HG03175 (cell line): ENCODE measurements around the gene PTBP2.

Experiments
- ATAC-seq: cut with Tn5 transposase; IDR thresholded peaks from one replicate; pipeline ENCODE4 v1.9.1; 2021; ENCODE audit warnings: mild to moderate bottlenecking, moderate library complexity; ENCODE audit not compliant: unreplicated experiment

The PTBP2 gene

DNA sequence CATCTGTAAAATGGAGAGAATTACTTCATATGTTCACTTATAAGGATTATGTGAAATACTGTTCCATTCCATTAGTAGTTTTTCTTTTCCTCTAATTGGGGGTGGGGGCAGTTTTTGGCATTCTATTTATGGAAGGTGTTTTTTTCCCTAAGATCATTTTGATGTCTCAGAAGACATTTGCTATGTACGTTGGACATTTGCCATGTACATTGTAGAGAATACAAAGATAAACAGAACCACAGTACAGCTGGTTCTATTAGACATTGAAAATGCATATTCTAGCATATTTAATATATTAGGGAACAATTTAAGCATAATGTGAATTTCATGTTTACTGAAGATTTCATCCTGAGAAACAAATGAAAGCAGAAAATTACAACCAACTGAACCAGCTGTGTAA lies 98.5 kb downstream of the PTBP2 start:
- ATAC-seq = no peak

GRCh38 chr1:96820671-96821070 lies 99.1 kb downstream of the PTBP2 start:
- ATAC-seq = no peak

DNA sequence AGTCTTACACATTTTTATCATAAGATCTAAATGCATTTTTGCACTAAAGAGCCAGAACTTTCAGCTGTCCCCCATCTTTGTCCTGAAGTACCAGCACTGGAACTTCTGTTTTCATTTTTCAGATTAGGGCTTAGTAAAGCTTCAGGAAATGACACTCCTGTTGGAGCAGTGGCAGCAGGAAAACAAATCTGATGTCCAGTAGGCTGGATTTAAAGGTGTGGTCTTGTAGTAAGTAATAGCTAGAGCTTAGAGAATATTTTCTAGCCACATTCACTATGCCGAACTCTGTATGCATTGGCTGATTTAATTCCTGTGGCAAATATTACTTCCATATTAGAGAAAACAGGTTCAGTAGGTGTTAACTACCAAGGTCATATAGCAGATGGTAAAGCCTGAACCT lies 103.6 kb downstream of the PTBP2 start:
- no peak for ATAC-seq

DNA sequence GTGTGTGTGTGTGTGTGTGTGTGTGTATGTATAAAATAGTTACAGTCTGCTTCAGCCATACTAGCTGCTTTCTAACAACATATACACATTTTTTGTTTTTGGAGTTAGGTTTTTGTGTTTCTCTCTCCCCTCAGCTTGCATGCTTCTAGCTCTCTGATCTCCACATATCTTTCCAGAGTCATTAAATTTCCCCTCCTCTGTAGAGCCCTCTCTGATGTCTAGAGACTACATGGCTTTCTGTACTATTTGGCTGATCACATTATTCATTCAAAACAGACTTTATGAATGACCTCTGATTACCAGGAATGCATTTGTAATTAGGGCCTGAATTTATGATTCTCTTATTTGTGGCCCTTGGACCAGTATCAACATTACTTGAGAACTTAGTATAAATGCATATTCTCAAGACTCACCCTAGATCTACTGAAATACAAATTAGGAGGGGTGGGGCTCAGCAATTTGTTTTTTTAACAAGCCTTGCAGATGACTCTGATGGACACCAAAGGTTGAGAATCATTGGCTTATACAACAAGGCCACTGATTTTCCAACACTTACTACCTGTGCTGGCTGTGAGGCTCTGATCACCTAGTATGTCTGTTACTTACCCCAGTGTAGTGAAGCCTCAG lies 104.5 kb downstream of the PTBP2 start:
- ATAC-seq = no peak

- no peak for ATAC-seq
Measured at GRCh38 chr1:96833376-96833775, 111.8 kb downstream of the PTBP2 start.

DNA sequence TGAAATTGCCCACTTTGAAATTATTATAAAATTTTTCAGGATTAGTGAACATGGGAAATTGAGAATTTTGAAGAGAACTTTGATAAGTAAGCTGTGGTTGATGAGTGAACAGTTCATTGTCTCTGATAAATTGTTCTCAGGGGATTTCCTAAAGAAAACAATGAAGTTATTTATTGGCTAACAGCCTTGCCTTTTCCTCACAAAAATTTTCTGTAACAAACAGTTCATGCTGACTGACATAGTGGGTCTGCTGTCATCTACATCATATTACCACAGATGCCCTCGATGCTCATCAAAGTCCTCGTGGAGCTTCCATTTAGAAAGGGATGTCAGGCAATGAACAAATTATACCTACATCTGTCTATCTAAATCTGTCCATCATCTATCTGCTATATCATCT lies 113.4 kb downstream of the PTBP2 start:
- ATAC-seq = no peak

DNA sequence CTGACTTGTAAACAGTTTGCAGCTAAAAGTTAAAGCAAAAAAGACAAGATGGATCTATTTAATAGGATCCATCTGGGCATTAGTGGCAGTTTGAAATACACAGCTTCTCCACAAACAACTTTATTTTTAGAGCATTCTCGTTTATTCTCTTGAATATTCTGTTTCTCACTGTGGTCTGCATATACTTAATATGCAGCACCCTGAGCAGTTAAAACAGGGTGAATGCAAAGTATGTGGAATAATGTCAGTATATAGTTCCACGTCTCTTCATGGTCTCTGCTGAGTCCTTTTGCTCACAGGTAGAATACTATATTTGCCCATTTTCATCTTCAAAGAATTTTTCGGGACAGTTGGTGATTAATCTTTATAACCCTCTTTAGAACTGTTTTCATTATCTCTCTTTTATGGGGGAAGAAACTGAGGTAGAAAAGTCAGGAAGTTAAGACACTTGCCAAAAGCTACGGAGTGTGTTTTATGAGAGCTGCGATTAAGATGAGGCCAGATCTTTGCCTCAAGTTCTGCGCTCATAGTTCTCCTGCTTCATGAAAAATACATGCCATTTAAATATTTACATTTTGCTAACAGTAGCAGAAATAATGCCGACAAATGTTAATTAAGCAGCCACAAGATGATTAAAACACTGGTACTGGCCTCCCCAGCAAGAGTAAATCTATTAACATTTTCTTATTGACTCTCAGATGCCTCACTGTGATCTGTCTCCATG lies 115.6 kb downstream of the PTBP2 start:
- no peak for ATAC-seq

DNA sequence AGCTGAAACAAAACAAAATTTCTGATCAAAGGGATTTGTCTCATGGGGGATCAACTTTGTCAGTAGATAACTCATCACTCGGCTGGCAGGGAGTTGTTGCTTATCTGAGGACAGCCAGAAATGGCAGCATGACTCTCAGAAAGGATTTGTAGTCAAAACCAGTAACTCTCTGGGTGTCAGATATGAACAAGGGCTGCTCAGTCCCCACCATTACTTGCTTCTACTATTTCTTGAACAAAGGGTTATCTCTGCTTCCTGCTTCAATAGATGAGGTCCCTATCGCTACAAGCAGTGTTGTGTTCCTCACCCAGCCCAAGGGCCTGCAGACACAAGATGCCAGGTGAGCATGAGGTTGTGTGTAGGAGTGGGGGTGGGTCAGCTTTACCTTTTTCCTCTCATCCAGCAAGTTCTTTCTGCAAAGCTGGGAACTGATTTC lies 116.2 kb downstream of the PTBP2 start:
- ATAC-seq = no peak

DNA sequence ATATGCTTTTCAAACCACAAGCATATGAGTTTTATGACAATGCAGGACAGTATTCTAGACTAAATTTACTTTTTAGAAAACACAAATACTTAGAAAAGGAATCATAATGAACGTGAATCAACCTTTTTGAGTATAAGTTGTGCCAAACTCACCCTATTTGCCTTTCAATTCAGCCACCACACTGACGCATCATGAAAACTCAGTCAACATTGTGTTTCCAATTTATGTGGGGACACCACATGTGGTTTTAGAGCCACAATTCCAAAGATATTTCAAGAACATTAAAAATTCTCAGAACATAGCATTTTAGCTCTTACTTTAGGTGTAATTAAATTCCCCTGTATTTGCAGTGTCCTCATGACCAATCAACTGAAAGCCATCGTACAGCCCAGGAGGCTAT lies 118.8 kb downstream of the PTBP2 start:
- no peak for ATAC-seq

DNA sequence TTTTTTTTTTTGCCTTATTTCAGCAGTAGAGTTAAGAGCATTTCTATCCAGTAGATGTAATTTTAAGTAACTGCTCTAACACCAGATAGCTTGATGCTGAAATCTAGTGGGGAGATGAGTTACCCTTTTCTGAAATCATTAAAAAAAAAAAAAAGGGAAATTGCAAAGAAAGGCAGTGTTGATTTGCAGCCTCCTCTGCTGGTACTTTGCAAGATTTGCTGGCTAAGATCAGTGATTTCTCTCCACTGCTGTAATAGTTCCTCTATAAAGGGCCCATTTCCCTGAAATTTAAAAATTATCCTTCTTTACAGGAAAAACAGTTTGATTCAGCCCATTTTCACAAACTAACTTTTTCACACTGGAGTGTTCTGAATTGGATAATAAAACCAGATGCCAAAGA lies 120.6 kb downstream of the PTBP2 start:
- no peak for ATAC-seq

- no peak for ATAC-seq
Measured at GRCh38 chr1:96843196-96843595, 121.6 kb downstream of the PTBP2 start.

DNA sequence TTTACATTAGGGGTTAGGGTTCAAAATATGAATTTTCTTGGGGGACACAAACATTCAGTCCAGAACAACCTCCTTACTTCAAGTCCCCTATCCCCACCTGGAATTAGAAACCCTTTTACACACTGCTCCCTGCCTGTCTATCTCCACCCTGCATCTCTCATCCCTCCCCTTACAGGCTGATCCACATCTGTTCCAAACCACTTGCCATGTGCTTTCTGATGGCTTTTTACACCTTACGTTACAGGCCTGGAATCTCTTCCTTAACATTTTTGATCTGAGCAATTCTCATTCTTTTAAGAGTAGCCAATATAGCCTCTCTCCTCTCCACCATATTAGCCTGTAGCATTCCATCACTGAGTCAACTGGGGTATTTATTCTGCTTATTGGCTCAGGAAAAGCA lies 122.0 kb downstream of the PTBP2 start:
- no peak for ATAC-seq

GRCh38 chr1:96845464-96845863 lies 123.9 kb downstream of the PTBP2 start:
- peak; percentile 78 for ATAC-seq

DNA sequence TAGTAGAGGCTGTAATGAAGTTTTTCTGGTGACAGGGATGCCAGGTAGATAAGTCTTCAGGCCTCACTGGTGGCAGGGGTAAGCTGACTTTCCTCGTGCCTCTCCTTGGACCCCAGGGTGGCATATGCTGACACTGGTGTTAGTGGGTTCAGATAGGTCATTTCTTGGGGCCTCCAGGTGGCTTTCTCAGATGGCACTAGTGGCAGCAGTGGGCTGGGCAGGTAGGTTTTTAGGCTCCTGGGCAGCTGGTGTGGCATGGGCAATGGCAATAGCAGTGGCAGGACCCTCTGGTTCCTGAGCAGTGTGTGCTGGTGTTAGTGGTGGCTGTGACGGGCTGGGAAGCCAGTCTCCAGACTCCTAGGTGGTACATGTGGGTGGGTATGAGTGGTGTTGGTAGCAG lies 140.3 kb downstream of the PTBP2 start:
- no peak for ATAC-seq

DNA sequence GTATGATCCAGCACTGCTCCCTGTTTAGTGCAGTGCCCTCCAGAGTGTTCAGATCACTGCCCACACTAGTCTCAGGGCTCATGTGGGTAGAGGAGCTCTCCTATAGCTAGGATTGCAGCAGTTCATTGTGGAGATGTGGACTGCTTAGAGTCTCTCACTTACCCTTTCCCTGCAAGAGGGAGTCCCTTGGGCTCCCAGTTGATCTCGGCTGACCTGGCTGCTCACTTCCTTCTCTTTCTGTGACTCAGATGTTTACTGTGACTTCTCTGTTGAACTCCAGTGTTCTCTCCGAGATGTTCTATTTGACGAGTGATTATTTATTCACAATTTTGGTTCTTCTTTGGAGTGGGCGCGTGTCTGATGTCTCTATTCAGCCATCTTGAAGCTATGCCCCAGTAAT lies 141.9 kb downstream of the PTBP2 start:
- ATAC-seq = no peak
